H1 (cell line): ENCODE measurements around the gene LYAR. TPM values are rescaled to one million over a fixed set of nuclear protein-coding genes. Genes with fewer than 3 reads are reported as not detected.

ENCODE experiments used
- KDM4A ChIP-seq: IDR thresholded peaks from one replicate; pipeline ENCODE4 v1.7.1; 2012; ENCODE audit warnings: low read depth, mild to moderate bottlenecking, moderate library complexity, low read length, inconsistent platforms; ENCODE audit not compliant: severe bottlenecking
- NRF1 ChIP-seq: IDR thresholded peaks from 2 replicates; pipeline ENCODE4 v1.6.1; 2011; ENCODE audit warnings: mild to moderate bottlenecking, low read depth, low read length, improper control_type of control experiment
- polyA plus RNA-seq, 7 experiments: library from polyadenylated mRNA; depleted of rRNA in 3 of 7; stranded (reverse) in 5 of 7; unstranded in 2 of 7; fragments of >200 nt in 5 of 7; fragments of 200-250 nt in 2 of 7; gene quantifications; 1 replicate in 5 of 7; 2 replicates in 1 of 7; 4 replicates in 1 of 7; pipeline versions ENCODE4 v1.2.1 to v1.2.3, GENCODE V29; 2011 to 2013; ENCODE audit warnings: missing spikeins in 2 of 7, mixed read lengths in 2 of 7
- total RNA-seq: library from RNA; stranded (reverse); fragmentation: NEBNext Ultra II Directional; extraction: Animal tissue kit (Norgen Biotek cat#: 25700); gene quantifications from 2 replicates; pipeline ENCODE4 v1.2.1, GENCODE V29; 2021
- TF ChIP-seq, protein P1 (sequence below): fragments of 300-600 bp; sonication (generic); IDR thresholded peaks from 2 replicates; pipeline ENCODE4 v1.7.1; 2012; ENCODE audit warnings: low read length, moderate library complexity, mild to moderate bottlenecking, inconsistent platforms; ENCODE audit not compliant: insufficient replicate concordance

LYAR gene
- total and polyA plus RNA-seq, 2 of the 8 experiments (the other 6 are each of a cell fraction or from before 2014, with no cell fraction given): 6.5 to 46.9 TPM

DNA sequence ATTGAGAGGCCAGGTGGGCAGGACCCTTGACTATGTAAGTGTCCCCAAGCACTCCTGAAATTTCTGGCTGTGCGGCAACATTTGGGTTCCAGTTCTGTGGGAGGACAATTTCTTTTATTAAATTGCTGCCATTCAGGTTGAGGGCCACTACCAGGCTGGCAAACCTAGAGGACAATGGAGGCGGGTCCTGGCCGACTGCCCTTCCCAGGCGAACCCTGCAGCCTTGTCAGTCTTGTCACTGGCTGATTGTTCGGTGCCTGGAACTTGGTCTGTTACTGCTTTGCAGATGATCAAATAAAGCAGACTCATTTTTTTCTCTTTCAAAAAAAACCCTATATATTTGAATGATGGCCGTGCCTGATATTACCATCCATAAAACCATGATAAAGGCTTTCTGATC lies 35.3 kb downstream of the LYAR start (continued):
- TF ChIP-seq, protein P1, sequence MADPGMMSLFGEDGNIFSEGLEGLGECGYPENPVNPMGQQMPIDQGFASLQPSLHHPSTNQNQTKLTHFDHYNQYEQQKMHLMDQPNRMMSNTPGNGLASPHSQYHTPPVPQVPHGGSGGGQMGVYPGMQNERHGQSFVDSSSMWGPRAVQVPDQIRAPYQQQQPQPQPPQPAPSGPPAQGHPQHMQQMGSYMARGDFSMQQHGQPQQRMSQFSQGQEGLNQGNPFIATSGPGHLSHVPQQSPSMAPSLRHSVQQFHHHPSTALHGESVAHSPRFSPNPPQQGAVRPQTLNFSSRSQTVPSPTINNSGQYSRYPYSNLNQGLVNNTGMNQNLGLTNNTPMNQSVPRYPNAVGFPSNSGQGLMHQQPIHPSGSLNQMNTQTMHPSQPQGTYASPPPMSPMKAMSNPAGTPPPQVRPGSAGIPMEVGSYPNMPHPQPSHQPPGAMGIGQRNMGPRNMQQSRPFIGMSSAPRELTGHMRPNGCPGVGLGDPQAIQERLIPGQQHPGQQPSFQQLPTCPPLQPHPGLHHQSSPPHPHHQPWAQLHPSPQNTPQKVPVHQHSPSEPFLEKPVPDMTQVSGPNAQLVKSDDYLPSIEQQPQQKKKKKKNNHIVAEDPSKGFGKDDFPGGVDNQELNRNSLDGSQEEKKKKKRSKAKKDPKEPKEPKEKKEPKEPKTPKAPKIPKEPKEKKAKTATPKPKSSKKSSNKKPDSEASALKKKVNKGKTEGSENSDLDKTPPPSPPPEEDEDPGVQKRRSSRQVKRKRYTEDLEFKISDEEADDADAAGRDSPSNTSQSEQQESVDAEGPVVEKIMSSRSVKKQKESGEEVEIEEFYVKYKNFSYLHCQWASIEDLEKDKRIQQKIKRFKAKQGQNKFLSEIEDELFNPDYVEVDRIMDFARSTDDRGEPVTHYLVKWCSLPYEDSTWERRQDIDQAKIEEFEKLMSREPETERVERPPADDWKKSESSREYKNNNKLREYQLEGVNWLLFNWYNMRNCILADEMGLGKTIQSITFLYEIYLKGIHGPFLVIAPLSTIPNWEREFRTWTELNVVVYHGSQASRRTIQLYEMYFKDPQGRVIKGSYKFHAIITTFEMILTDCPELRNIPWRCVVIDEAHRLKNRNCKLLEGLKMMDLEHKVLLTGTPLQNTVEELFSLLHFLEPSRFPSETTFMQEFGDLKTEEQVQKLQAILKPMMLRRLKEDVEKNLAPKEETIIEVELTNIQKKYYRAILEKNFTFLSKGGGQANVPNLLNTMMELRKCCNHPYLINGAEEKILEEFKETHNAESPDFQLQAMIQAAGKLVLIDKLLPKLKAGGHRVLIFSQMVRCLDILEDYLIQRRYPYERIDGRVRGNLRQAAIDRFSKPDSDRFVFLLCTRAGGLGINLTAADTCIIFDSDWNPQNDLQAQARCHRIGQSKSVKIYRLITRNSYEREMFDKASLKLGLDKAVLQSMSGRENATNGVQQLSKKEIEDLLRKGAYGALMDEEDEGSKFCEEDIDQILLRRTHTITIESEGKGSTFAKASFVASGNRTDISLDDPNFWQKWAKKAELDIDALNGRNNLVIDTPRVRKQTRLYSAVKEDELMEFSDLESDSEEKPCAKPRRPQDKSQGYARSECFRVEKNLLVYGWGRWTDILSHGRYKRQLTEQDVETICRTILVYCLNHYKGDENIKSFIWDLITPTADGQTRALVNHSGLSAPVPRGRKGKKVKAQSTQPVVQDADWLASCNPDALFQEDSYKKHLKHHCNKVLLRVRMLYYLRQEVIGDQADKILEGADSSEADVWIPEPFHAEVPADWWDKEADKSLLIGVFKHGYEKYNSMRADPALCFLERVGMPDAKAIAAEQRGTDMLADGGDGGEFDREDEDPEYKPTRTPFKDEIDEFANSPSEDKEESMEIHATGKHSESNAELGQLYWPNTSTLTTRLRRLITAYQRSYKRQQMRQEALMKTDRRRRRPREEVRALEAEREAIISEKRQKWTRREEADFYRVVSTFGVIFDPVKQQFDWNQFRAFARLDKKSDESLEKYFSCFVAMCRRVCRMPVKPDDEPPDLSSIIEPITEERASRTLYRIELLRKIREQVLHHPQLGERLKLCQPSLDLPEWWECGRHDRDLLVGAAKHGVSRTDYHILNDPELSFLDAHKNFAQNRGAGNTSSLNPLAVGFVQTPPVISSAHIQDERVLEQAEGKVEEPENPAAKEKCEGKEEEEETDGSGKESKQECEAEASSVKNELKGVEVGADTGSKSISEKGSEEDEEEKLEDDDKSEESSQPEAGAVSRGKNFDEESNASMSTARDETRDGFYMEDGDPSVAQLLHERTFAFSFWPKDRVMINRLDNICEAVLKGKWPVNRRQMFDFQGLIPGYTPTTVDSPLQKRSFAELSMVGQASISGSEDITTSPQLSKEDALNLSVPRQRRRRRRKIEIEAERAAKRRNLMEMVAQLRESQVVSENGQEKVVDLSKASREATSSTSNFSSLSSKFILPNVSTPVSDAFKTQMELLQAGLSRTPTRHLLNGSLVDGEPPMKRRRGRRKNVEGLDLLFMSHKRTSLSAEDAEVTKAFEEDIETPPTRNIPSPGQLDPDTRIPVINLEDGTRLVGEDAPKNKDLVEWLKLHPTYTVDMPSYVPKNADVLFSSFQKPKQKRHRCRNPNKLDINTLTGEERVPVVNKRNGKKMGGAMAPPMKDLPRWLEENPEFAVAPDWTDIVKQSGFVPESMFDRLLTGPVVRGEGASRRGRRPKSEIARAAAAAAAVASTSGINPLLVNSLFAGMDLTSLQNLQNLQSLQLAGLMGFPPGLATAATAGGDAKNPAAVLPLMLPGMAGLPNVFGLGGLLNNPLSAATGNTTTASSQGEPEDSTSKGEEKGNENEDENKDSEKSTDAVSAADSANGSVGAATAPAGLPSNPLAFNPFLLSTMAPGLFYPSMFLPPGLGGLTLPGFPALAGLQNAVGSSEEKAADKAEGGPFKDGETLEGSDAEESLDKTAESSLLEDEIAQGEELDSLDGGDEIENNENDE: no peak
- no peak for TF ChIP-seq KDM4A
- TF ChIP-seq NRF1: no peak
